Type B pancreatic cell (in vitro differentiated cells): ENCODE results near the gene MYO10. TPM values are rescaled to one million over a fixed set of nuclear protein-coding genes. Genes with fewer than 3 reads are reported as not detected.

Experiments
- DNase-seq: peaks from one replicate; pipeline ENCODE4 v3.0.0; 2021; ENCODE audit warnings: mixed read lengths; ENCODE audit not compliant: unreplicated experiment; ENCODE audit errors: extremely low spot score
- H3K27ac Mint-ChIP-seq: 2 replicates; pipeline ENCODE4 v1.8.0; 2021; ENCODE audit warnings: mild to moderate bottlenecking, mixed read lengths
- H3K27me3 Mint-ChIP-seq: 2 replicates; pipeline ENCODE4 v1.8.0; 2021; ENCODE audit warnings: mixed read lengths
- H3K36me3 Mint-ChIP-seq: 2 replicates; pipeline ENCODE4 v1.8.0; 2021; ENCODE audit warnings: mixed read lengths
- H3K4me1 Mint-ChIP-seq: one replicate; pipeline ENCODE4 v1.8.0; 2021; ENCODE audit warnings: mixed read lengths; ENCODE audit not compliant: unreplicated experiment
- H3K4me3 Mint-ChIP-seq: 2 replicates; pipeline ENCODE4 v1.8.0; 2021; ENCODE audit warnings: mild to moderate bottlenecking, mixed read lengths
- H3K9me3 Mint-ChIP-seq: 2 replicates; pipeline ENCODE4 v1.8.0; 2021; ENCODE audit warnings: mixed read lengths
- total RNA-seq: library from RNA; stranded (reverse); gene quantifications from 2 replicates; pipeline ENCODE4 v1.2.1, GENCODE V29; 2021; ENCODE audit warnings: low replicate concordance
- TF ChIP-seq, protein P1 (sequence below): fragments of 200-600 bp; sonication (generic); conservative IDR thresholded peaks from 2 replicates; pipeline ENCODE4 v1.5.0; 2021; ENCODE audit warnings: antibody characterized with exemption, mild to moderate bottlenecking

MYO10 gene
- total RNA-seq, 1 donor from 2014 or later: 52.5 TPM

DNA sequence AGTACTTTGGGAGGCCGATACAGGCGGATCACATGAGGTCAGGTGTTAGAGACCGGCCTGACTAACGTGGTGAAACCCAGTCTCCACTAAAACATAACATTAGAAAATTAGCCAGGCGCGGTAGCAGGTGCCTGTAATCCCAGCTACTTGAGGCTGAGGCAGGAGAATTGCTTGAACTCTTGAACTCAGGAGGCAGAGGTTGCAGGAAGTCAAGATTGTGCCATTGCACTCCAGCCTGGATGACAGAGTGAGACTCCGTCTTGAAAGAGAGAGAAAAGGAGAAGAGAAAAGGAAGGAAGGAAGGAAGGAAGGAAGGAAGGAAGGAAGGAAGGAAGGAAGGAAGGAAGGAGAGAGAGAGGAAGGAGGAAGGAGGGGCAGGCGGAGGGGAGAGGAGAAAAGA is 45.1 kb downstream of the MYO10 start:
- Mint-ChIP-seq H3K4me3 (no peak overlapping the region), H3K36me3 (no peaks in the 10 kb centered on the region), H3K27ac (peak overlapping the region; percentile 70), H3K4me1 (peaks cover 49% of the 10 kb centered on the region), H3K9me3 (no peaks in the 10 kb centered on the region), H3K27me3 (no peaks in the 10 kb centered on the region)
- no peak for DNase-seq
- TF ChIP-seq, protein P1, sequence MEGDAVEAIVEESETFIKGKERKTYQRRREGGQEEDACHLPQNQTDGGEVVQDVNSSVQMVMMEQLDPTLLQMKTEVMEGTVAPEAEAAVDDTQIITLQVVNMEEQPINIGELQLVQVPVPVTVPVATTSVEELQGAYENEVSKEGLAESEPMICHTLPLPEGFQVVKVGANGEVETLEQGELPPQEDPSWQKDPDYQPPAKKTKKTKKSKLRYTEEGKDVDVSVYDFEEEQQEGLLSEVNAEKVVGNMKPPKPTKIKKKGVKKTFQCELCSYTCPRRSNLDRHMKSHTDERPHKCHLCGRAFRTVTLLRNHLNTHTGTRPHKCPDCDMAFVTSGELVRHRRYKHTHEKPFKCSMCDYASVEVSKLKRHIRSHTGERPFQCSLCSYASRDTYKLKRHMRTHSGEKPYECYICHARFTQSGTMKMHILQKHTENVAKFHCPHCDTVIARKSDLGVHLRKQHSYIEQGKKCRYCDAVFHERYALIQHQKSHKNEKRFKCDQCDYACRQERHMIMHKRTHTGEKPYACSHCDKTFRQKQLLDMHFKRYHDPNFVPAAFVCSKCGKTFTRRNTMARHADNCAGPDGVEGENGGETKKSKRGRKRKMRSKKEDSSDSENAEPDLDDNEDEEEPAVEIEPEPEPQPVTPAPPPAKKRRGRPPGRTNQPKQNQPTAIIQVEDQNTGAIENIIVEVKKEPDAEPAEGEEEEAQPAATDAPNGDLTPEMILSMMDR: no peak

GRCh38 chr5:16889972-16890519 is 46.0 kb downstream of the MYO10 start:
- TF ChIP-seq, protein P1: no peak
- Mint-ChIP-seq H3K9me3 (no peaks in the 10 kb centered on the region), H3K27ac (peak overlapping the region; percentile 77), H3K36me3 (no peaks in the 10 kb centered on the region), H3K4me3 (peak overlapping the region; percentile 54), H3K4me1 (peaks cover 49% of the 10 kb centered on the region), H3K27me3 (no peaks in the 10 kb centered on the region)
- no peak for DNase-seq

DNA sequence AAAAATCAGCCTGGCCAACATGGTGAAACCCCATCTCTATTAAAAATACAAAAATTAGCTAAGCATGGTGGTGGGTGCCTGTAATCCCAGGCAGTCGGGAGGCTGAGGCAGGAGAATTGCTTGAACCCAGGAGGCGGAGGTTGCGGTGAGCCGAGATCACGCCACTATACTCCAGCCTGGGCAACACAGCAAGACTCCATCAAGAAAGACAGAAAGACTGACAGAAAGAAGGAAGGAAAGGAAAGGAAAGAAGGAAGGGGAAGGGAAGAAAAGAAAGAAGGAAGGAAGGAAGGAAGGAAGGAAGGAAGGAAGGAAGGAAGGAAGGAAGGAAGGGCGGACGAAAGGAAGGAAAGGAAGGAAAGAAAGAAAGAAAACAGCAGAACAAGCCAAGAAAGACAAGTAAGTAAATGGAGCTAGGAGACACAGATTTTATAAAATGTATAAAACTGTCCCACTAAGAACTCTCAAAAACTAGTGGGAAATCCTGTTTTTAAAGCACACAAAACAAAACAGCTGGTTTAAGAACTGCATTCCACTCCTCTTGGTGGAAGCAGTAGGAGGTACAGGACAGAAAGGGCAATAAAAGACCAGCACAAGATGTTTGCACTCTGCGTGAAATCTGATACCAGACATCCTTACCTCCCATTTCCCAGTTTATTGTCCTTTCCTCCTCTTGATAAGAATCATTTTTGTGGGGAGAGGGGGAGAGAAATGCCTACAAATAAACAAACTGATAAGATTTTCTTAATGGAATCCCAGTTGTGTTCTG is 46.7 kb downstream of the MYO10 start:
- TF ChIP-seq, protein P1: no peak
- no peak for DNase-seq
- no peaks in the 10 kb centered on the region for H3K36me3 Mint-ChIP-seq
- no peaks in the 10 kb centered on the region for H3K27me3 Mint-ChIP-seq
- H3K4me3 Mint-ChIP-seq: peak overlapping the region; percentile 36
- peak overlapping the region; percentile 77 for H3K27ac Mint-ChIP-seq
- no peaks in the 10 kb centered on the region for H3K9me3 Mint-ChIP-seq
- H3K4me1 Mint-ChIP-seq: peaks cover 49% of the 10 kb centered on the region

DNA sequence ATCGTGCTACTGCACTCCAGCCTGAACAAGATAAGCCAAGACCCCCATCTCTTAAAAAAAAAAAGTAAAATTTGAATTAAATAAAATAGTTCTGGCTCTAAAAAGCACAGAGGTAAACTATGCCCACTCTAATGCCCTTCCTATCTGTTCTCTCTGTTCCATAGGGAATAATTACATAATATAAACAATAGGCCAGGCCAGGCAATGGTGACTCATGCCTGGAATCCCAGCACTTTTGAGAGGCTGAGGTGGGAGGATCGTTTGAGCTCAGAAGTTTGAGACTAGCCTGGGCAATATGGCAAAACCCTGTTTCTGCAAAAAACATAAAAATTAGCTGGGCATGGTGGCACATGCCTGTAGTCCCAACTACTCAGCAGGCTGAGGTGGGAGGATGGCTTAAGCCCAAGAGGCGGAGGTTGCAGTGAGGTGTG is 47.4 kb downstream of the MYO10 start:
- TF ChIP-seq, protein P1: no peak
- no peak overlapping the region for H3K27ac Mint-ChIP-seq
- no peaks in the 10 kb centered on the region for H3K36me3 Mint-ChIP-seq
- DNase-seq: no peak
- peaks cover 49% of the 10 kb centered on the region for H3K4me1 Mint-ChIP-seq
- H3K27me3 Mint-ChIP-seq: no peaks in the 10 kb centered on the region
- no peaks in the 10 kb centered on the region for H3K9me3 Mint-ChIP-seq
- no peak overlapping the region for H3K4me3 Mint-ChIP-seq

DNA sequence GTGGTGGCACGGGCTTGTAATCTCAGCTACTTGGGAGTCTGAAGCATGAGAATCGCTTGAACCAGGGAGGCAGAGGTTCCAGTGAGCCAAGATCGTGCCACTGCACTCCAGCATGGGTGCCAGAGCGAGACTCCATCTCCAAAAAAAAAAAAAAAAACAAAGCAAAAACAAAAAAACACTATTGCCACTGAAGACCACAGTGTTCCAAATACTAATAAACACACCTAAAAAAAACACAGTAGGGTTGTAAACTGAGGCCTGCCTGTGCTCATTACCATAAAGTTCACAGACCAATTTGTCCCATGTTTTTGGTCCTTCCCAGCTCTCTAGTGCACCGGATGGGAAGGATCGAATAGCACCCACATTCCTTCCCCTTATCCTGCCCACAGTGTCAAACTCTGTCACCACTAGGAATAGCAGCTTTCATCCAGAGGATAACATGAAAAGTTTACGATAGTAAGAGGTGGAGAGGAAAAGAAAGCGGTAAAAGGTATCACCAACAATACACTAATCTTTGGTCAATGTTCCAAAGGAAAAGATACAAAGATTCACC is 49.2 kb downstream of the MYO10 start:
- Mint-ChIP-seq H3K36me3 (no peaks in the 10 kb centered on the region), H3K4me3 (no peak overlapping the region), H3K9me3 (no peaks in the 10 kb centered on the region), H3K4me1 (peaks cover 57% of the 10 kb centered on the region), H3K27me3 (no peaks in the 10 kb centered on the region), H3K27ac (no peak overlapping the region)
- TF ChIP-seq, protein P1: no peak
- DNase-seq: no peak
